ENCODE results near the gene POC1A.

POC1A gene

DNA sequence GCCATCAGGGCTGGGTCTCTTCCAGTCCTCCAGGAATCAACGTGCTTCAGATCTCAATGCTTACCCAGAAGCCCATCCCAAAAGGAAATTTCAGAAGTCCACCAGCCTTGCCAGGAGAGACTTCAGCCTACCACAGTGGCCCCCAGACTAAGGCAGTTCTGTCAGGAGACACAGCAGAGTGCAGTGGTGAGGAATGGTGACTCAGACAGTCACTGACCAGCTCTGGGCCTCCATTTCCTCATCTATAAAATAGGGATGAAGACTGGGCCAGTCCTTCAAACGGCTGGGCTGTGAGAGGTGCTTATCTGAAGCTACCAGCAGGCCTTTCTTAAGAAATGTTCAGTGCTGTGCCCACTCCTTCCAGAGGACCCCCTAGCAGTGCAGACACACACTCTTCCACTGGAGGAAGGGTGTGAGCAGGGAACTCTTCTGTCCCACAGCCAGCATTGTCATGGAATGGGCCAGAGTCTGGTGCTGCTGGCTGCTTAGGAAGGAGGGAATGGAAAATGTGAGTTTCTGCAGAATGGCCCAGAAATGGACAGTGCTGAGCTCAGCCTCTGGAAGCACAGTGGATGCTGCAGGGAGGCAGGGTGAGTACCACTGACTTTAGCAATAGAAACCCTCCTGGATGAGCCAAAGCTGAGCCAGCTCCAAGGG lies 56.2 kb downstream of the POC1A start:
- DNase-seq = no peak

DNA sequence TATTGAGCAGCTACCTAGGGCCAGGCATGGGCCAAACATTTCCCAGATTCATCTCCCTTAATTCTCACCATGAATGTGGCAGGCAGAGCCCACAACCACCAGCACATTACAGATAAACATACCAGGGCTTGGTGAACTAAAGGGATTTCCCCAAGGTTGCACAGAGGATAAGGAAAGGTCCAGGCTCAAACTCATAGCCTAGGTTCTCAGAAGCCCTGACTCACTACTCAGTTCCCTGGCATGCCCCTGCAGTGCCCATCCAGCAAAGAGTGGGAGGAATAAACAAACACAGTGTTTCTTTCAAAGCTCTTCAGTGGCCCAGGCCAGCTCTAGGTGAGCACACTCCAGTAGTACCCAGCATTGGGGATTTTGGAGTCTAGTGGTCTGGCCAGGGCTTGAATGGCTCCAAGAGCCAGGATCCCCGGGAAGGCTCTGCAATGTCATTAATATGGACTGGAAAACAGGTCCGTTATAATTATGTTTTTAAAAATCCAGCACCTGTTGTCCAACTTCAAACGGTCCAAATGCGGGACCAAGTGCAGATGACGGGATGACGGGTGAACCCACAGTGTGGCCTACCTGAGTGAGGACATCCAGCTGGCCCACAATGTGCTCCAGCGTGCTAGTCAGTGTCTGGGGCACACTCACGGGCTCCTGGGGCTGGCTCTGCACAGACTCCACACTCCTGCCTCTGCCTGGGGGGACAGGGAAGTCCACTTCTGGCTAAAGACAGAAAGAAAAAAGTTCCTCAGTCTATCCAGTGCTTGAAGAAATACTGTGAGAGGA lies 58.0 kb downstream of the POC1A start:
- DNase-seq = no peak

DNA sequence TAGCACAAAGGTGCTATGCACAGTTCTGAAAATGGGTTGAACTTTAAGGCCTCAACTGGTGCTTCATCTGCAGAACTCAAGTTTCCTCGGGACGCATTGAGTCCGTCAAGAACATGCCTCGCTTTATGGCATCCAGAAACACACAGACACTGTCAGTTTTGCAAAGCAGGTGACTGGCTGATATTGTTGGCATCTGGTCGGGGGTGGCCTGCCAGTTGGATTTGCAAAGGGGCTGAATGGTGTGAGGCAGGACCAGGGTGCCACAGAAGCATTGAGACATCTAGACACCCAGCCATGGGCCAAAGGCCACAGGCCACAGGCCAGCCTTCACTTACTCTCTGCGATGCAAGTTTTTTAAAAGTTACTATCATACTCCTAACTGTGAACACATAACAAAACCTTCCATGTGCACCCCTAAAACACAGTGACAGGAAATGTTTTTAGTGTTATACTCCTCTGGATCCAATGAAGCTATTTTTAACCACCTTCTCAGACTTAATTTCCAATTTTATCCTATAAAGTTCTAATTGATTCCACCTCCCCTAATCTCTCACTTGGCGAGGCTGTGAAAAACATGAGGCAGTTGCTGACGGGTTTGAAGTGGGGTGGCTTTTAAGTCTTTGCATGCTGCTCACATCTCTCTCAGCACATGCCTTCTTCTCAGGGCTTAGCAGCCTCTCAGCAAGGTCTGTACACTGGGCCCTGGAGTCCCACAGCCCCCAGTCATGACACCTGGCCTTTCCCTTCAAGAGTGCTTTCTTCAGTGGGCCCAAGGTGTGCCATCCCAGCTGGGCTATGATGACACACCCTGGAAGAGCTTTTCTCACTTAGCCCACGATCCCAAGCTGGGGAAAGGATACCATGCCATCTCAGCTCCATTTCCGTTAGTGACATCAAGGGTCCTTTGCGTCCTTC lies 59.4 kb downstream of the POC1A start:
- no peak for DNase-seq

- no peak for DNase-seq
These were observed 60.3 kb downstream of the POC1A start for GRCh38 chr3:52093756-52094545.

- DNase-seq = no peak
These were observed 61.3 kb downstream of the POC1A start for GRCh38 chr3:52092891-52093290.

- no peak for DNase-seq
These were observed 62.0 kb downstream of the POC1A start for GRCh38 chr3:52092271-52092660.

- DNase-seq = no peak
These were observed 62.5 kb downstream of the POC1A start for GRCh38 chr3:52091586-52092270.

DNA sequence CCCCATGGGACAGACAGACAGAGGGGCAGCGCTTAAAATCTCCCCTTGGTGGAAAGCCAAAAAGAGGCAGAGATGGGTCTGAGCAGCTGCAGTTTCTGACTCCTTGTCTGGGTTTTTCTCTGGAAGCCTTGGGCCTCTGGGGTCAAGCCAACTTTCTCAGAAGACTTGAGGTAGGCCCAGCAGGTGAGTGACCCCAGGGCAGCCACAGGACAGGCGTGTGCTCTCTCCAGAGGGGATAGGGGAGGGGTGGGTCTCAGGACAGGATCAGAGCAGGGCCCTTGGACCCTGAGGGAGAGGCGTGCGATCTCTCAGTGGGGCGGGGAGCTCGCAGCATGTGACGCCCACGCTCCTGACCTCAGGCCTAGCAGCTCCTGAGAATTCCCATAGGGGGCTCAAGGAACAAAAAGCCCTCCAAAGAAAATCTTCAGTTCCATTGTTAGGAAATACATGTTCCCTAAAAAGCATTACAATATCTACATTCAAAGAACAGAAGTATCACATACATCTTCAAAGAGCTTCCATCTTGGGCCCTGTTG lies 63.2 kb downstream of the POC1A start:
- no peak for DNase-seq

DNA sequence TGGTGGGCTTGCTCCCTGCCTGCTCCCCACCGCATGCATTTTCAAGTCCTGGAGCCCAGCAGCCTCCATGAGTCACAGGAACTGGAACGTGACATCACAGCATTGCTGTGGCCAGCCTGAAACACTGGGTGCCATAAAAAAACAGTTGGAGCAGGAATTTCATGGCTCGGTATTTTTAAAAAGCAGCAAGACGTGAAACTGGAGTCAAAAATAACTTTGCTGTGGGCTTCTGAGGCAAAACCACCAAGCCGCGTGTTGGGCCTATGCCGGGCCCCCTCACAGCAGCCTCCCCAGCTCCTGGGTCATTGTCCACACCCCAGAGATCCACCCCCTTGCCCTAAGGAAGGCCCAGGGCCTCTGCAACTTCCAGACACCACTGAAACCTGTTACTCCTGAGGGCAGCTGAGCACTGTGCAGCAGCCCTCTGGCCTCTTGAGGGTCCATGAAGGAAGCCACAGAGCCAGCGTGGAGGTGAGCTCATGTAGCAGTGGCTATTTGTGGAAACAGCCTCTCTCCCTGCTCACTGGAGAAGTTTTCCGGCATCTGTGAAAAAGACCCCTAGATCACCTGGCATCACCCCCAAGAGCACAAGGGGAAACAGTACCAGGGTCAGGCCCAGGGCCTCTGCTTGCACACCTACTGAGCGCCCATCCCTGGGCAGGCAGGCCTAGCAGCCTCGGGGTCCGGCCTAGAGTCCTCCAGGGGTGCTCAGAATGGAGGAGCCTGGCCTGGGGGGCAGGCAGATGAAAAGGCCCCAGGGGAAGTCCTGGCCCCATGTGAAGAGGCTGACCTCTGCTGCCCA lies 63.9 kb downstream of the POC1A start:
- no peak for DNase-seq

GRCh38 chr3:52089691-52090090 lies 64.5 kb downstream of the POC1A start:
- DNase-seq = no peak

- DNase-seq = no peak
These were observed 65.5 kb downstream of the POC1A start for GRCh38 chr3:52088445-52089367.

DNA sequence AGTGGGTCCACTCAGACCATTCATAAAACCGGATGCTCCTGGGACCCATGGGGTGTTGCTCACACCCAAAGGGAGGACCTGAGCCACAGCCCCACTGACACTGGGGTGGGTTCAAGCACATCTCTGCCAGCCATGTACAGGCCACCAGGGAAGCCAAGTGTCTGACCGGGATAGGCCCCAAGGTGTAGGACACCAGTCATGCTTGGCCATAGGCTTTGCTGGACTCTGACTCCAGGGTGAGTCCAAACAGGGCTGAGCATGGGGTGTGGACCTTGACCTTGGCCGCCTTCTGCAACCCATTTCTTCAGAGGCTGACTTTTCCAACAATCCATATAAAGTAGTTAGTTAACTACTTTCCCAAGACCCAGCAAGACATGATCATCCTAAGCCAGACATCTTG lies 66.5 kb downstream of the POC1A start:
- no peak for DNase-seq

- peak; percentile 30 for DNase-seq
These were observed 67.1 kb downstream of the POC1A start for GRCh38 chr3:52086976-52087663.

DNA sequence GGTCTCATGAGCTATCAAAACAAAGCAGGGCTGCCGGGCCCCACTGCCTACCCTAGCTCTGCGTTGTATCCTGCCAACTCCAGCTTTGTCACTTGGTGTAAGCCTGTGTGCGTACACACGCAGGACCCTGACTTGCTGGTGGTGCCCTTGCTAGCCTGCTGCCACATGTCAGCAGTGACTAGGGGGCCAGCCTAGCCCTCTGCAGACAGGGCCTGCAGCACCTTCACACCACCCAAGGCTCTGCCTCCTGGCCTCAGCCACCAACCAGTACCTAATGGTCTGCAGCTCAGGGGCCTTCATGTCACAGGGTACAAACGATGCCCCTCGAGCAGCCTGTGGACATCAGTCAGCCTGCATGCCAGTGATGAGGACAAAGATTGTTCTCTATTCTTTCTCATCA lies 67.8 kb downstream of the POC1A start:
- no peak for DNase-seq

DNA sequence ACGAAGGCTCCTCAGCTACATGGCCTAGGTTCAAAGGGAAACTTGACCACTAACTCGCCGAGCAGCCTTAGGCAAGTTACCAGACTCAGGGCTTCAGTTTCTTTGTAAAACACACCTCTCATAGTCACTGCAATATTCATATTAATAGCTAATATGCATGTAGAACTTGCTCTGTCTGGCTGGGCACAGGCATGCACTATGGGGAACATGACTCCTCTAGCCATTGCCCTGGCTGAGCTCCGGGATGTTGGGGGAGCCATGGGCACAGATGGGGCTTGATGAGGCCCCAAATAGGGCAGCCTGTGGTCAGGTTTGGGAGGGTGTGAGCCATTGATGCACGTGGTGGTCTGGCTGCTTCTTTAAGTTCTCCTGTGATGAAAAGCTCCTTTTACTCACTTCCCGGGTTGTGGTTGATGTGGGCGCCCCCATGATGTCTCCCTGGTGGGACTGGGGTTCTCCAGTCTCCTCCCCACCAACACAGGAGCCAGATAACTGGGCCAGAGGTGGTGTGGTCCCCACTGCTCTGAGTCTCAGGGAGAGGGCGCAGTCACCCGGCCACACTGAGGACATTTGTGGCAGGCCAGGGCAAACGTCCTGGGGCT lies 68.4 kb downstream of the POC1A start:
- peak; percentile 10 for DNase-seq

GRCh38 chr3:52084954-52085680 lies 69.1 kb downstream of the POC1A start:
- DNase-seq = no peak

DNA sequence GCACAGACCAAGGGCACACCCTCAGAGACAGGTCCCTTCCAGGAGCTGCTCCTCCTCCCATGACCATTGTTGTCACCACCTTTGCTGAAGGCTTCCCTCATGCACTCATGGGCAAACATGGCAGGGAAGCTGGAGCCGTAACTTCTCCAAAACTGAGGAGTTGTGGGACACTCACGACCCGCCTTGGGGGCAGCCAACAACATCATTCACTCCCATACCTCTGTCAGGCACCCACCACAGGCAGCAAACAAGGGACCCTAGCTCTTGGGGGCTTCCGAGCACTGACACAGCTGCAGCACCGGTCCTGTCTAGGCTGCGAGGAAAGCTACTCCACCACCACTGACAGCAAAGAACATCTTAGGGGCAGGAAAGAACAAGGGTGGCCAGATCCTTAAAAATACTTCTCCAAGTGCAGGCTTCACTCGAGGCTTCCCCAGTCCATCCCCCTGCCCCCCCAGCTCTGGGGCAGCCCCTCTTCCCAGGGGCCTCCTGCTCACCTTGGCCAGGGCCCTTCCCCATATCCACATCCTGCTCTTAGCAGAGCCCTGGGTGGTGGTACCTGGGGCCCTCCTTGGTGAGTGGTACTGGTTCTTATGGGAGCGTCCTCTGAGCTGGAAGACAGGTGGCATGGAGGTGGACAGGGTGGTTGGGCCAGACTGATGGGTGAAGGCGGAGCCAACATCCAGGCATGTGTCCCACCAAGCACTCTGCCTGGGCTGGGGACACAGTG lies 69.8 kb downstream of the POC1A start:
- DNase-seq = no peak

Data from activated CD4-positive, alpha-beta T cell treated with anti-CD3 and anti-CD28 coated beads, Interleukin-2, Interleukin-6, amounts not matched to agents 100 ng/mL and 50 ng/mL, durations not matched to agents 16 hours and 8 hours (primary cell).